Measurements from ENCODE around the gene BSX.

The BSX gene

DNA sequence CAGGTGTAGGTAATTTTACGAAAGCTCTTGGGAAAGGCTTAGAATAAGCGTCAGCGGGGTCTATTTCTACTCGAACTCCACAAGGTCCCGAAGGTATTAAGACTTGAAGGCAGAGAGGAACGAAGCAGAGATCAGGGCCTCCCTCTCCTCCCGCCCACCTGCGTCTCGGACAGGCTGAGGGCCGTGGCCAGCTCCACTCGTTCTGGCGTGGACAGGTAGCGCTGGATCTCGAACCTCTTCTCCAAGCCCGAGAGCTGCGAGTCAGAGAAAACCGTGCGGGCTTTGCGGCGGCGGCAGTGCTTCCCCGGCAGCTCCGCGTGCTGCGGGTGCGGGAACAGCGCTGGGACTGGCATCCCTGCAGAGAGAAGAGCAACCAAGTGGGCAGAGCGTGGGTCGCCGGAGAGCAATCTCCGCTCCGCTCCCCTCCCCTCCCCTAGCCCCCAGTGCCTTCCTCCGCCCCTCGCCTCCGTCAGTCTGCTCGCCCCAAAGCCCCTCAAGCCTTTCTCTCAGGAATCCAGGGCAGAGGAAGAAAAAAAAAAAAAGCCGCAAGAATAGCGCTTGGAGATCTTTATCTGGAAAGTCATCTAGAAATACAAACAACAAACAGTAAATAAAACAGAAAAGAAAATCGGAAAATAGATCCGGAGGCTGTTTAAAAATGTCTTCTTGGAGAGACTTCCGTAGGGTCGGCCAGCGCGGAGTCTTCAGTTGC, 2.4 kb downstream of the BSX start:
- Histone ChIP-seq H3K27ac (no peak overlapping the region), H2AFZ (ENCODE audit: low read depth) (no peak overlapping the region), H3K79me2 (ENCODE audit: insufficient read depth, low read depth) (no peaks in the 10 kb centered on the region), H3K9ac (no peak overlapping the region), H3K4me1 (ENCODE audit: low read depth, poor library complexity, severe bottlenecking) (no peaks in the 10 kb centered on the region), H3K4me2 (no peak overlapping the region), H3K36me3 (ENCODE audit: insufficient read depth) (no peaks in the 10 kb centered on the region), H4K20me1 (ENCODE audit: insufficient read depth) (no peaks in the 10 kb centered on the region), H3K4me3 (IDR thresholded peaks at IDR 0.05; ENCODE audit: insufficient read depth, low read depth, low read length) (no peak overlapping the region), H3K27me3 (ENCODE audit: insufficient read depth, low read depth) (no peaks in the 10 kb centered on the region)
- TF ChIP-seq, protein P1, sequence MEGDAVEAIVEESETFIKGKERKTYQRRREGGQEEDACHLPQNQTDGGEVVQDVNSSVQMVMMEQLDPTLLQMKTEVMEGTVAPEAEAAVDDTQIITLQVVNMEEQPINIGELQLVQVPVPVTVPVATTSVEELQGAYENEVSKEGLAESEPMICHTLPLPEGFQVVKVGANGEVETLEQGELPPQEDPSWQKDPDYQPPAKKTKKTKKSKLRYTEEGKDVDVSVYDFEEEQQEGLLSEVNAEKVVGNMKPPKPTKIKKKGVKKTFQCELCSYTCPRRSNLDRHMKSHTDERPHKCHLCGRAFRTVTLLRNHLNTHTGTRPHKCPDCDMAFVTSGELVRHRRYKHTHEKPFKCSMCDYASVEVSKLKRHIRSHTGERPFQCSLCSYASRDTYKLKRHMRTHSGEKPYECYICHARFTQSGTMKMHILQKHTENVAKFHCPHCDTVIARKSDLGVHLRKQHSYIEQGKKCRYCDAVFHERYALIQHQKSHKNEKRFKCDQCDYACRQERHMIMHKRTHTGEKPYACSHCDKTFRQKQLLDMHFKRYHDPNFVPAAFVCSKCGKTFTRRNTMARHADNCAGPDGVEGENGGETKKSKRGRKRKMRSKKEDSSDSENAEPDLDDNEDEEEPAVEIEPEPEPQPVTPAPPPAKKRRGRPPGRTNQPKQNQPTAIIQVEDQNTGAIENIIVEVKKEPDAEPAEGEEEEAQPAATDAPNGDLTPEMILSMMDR (conservative IDR thresholded peaks at IDR 0.05; ENCODE audit: low read depth, low read length), result no peak

DNA sequence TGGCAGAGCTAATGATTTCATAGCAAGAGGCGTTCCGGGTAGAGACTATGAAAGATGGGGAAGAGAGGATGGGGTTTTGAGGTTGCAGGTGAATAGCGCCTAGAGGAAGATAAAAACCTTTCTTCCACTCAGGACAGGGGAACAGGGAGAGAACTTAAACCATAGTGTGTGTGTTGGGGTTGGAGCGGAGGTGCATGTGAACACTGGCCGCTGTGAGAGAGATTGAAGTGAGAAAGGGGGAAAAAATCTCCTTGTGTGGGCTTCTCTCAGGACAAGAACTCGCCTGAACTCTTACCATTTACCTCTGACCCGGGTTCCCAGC, 3.4 kb downstream of the BSX start:
- H3K4me1 ChIP-seq (ENCODE audit: low read depth, poor library complexity, severe bottlenecking), result no peaks in the 10 kb centered on the region
- no peak overlapping the region for H3K9ac ChIP-seq
- no peaks in the 10 kb centered on the region for H3K27me3 ChIP-seq (ENCODE audit: insufficient read depth, low read depth)
- H3K79me2 ChIP-seq (ENCODE audit: insufficient read depth, low read depth), result no peaks in the 10 kb centered on the region
- TF ChIP-seq, protein P1 (conservative IDR thresholded peaks at IDR 0.05; ENCODE audit: low read depth, low read length), result no peak
- no peak overlapping the region for H3K4me3 ChIP-seq (IDR thresholded peaks at IDR 0.05; ENCODE audit: insufficient read depth, low read depth, low read length)
- no peak overlapping the region for H3K27ac ChIP-seq
- H3K36me3 ChIP-seq (ENCODE audit: insufficient read depth), result no peaks in the 10 kb centered on the region
- H4K20me1 ChIP-seq (ENCODE audit: insufficient read depth), result no peaks in the 10 kb centered on the region
- no peak overlapping the region for H3K4me2 ChIP-seq
- no peak overlapping the region for H2AFZ ChIP-seq (ENCODE audit: low read depth)

DNA sequence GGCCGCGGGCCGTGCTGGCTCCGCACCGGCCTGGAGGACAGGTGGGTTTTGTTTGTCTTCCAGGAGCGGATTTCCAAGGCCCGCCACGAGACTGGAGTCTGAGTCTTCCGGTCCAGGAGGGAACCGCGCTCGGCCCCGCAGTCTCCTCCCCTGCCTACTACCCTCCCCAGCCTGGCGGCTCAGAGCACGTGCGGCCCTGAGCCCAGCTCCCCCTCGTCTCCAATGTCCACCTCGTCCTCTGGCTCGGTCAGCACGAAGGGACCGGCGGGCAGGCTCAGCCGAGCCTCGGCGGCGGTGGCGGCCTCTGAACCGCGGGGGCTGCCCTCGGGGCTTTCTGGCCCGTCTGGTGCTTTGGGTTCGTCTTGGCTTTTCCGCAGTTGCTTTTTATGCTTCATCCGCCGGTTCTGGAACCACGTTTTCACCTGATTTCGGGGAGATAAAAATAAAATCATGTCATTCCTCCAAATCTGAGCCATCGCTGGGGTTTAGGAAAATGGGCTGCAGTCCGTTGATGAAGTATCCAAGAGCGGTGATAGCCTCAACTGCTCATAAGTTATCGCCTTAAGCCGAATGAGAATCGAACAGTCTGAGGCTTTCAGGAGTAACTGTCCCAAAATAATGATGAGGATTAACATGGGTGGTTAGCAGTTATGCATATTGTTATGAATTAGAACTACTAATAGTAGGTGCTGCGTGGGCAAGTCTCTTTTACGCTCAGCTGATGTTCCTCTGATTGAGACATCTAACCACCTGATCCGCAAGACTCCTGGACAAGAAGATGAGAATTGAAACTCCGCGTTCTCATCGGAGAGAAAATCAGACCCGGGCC, 4.0 kb downstream of the BSX start:
- H3K27ac ChIP-seq, result no peak overlapping the region
- no peak overlapping the region for H3K4me2 ChIP-seq
- no peaks in the 10 kb centered on the region for H3K4me1 ChIP-seq (ENCODE audit: low read depth, poor library complexity, severe bottlenecking)
- no peaks in the 10 kb centered on the region for H3K36me3 ChIP-seq (ENCODE audit: insufficient read depth)
- H2AFZ ChIP-seq (ENCODE audit: low read depth), result no peak overlapping the region
- H3K4me3 ChIP-seq (IDR thresholded peaks at IDR 0.05; ENCODE audit: insufficient read depth, low read depth, low read length), result no peak overlapping the region
- no peak overlapping the region for H3K9ac ChIP-seq
- H3K79me2 ChIP-seq (ENCODE audit: insufficient read depth, low read depth), result no peaks in the 10 kb centered on the region
- no peaks in the 10 kb centered on the region for H4K20me1 ChIP-seq (ENCODE audit: insufficient read depth)
- H3K27me3 ChIP-seq (ENCODE audit: insufficient read depth, low read depth), result no peaks in the 10 kb centered on the region
- TF ChIP-seq, protein P1 (conservative IDR thresholded peaks at IDR 0.05; ENCODE audit: low read depth, low read length), result no peak

DNA sequence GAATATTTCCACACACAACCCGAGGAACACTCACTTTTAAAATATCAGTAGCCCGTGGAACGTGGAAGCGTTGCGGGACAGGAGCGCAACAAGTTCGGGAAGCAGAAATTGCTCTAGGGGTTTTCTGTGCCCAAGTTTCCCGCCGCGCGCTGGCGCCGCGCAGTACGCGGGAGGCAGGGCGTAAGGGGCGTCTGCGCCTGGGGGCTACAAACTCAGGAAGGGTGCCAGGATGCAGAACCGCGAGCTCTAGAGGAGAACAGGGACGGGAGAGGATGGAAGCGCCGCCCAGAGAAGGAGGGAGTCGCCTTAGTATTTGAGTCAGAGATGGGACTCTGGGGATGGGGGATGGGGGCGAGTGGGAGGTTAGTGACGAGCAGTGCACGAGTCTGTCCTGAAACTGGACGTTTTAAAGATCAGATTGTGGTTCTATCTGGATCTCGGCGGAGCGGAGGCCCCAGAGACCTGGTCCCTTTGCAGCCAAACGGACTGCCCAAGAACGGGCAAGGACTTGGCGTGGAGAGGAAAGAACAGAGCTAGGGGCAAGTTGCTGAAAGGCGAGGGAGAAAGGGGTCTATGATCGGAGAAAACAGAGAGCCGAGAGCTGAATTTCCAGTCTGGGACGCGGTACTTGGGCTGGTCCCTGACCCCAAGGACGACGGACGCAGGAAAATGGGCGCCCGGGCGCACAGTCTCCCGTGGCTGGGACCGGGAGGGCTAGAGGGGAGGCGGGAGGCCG, 4.7 kb downstream of the BSX start:
- H3K4me2 ChIP-seq, result no peak overlapping the region
- TF ChIP-seq, protein P1 (conservative IDR thresholded peaks at IDR 0.05; ENCODE audit: low read depth, low read length), result no peak
- no peak overlapping the region for H3K9ac ChIP-seq
- no peaks in the 10 kb centered on the region for H3K4me1 ChIP-seq (ENCODE audit: low read depth, poor library complexity, severe bottlenecking)
- H3K27me3 ChIP-seq (ENCODE audit: insufficient read depth, low read depth), result no peaks in the 10 kb centered on the region
- H3K36me3 ChIP-seq (ENCODE audit: insufficient read depth), result no peaks in the 10 kb centered on the region
- H3K27ac ChIP-seq, result no peak overlapping the region
- no peak overlapping the region for H2AFZ ChIP-seq (ENCODE audit: low read depth)
- no peaks in the 10 kb centered on the region for H4K20me1 ChIP-seq (ENCODE audit: insufficient read depth)
- H3K4me3 ChIP-seq (IDR thresholded peaks at IDR 0.05; ENCODE audit: insufficient read depth, low read depth, low read length), result no peak overlapping the region
- no peaks in the 10 kb centered on the region for H3K79me2 ChIP-seq (ENCODE audit: insufficient read depth, low read depth)

All from KMS-11 (cell line).